Thymus (tissue), 11 donors: Measurements from ENCODE around the gene TSPAN33. TPM values are rescaled to one million over a fixed set of nuclear protein-coding genes. Genes with fewer than 3 reads are reported as not detected.
"Not testable (repeated sequence)": the region's sequence is repeated elsewhere in the genome, so short reads cannot be mapped to it uniquely, and the experiment has no call there.

Experiments used
- DNase-seq, 9 donors: peaks; one replicate each; pipeline ENCODE4 v3.0.0-alpha.2; 2013; ENCODE audit warnings: low spot score in 9 of 9, low read depth in 6 of 9, missing footprints in 1 of 9
- H3K27ac ChIP-seq, 2 donors: one replicate each; pipeline ENCODE4 v1.5.1; 2013; ENCODE audit warnings: control low read depth in 1 of 2, low read depth in 1 of 2, low read length in 1 of 2, mild to moderate bottlenecking in 1 of 2, moderate library complexity in 1 of 2
- H3K27me3 ChIP-seq, 2 donors: one replicate each; pipeline ENCODE4 v1.5.1; 2013; ENCODE audit warnings: low read length in 1 of 2; ENCODE audit not compliant: control insufficient read depth in 2 of 2, insufficient read depth in 1 of 2
- H3K36me3 ChIP-seq, 2 donors: one replicate each; pipeline ENCODE4 v1.5.1; 2013; ENCODE audit warnings: low read length in 1 of 2, mild to moderate bottlenecking in 1 of 2, moderate library complexity in 1 of 2; ENCODE audit not compliant: control insufficient read depth in 2 of 2, insufficient read depth in 2 of 2
- H3K4me1 ChIP-seq, 2 donors: one replicate each; pipeline ENCODE4 v1.5.1; 2013; ENCODE audit warnings: low read length in 2 of 2; ENCODE audit not compliant: control insufficient read depth in 2 of 2, insufficient read depth in 2 of 2
- H3K4me3 ChIP-seq, 2 donors: one replicate each; pipeline ENCODE4 v1.5.1; 2013; ENCODE audit warnings: low read length in 2 of 2, control low read depth in 1 of 2, mild to moderate bottlenecking in 1 of 2
- H3K9me3 ChIP-seq, 2 donors: one replicate each; pipeline ENCODE4 v1.5.1; 2013; ENCODE audit warnings: low read length in 1 of 2, mild to moderate bottlenecking in 1 of 2; ENCODE audit not compliant: control insufficient read depth in 2 of 2, insufficient read depth in 1 of 2
- WGBS: extraction: QIAGEN DNeasy Blood & Tissue Kit; methylation state at CpG from one replicate; pipeline ENCODE4 v1.1.7; 2013; 5-methylcytosine and 5-hydroxymethylcytosine counted together
- polyA plus RNA-seq: library from polyadenylated mRNA; stranded (reverse); fragments of 200-250 nt; gene quantifications from one replicate; pipeline ENCODE4 v1.2.3, GENCODE V29; 2013
- total RNA-seq: library from RNA; stranded (reverse); fragments of 120-200 nt; gene quantifications from one replicate; pipeline ENCODE4 v1.2.4, GENCODE V29; 2013
- donor health status: healthy.

Gene TSPAN33
- total and polyA plus RNA-seq, 2 donors = 23.4 to 29.2 TPM

DNA sequence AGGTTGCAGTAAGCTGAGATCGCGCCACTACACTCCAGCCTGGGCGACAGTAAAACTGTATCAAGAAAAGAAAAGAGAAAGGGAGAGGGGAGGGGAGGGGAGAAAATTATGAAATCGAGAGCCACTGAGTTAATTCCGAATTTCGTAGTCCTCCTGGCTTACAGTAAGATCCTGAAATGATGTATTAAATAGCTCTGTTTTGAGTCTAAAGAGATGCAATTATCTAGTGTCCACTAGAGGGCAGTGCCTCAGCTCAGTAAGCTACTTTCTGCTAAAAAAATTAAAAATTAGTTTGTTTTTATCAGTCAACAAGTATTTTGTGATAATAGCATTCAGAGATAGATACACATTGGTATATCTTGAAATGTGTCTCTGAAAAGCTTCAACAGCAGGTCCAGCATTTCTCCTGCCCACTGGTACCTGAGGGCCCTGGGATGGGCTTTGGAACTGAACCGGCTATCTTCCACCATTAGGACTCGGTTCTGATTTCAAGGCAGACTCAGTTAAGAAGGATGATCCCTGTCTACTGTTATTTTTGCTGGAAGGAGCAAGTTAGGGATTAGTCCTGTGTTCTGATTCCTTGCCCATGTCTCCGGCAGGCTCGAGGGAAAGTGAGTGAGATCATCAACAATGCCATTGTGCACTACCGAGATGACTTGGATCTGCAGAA is 19.5 kb downstream of the TSPAN33 start:
- peak in 3 of 9 donors; percentile 37 to 65 (median 58) for DNase-seq

DNA sequence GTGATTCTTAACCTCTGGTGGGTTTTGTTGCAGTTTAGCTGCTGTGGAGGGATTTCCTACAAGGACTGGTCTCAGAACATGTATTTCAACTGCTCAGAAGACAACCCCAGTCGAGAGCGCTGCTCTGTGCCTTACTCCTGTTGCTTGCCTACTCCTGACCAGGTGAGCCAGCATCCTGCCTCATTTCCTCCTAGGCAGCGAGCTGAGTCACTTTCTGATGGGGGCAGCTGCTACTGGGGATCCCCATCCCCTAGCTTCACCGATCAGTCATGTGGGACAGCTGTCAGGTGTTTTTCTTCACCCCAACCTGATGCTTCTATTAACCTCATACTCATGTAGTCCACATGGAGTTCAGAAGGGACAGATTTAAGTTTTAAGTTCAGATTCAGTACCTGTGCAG is 22.2 kb downstream of the TSPAN33 start:
- Histone ChIP-seq H3K36me3 (peaks cover 0 to 8% of the 10 kb centered on the region in 2 donors), H3K27ac (no peak overlapping the region), H3K9me3 (no peaks in the 10 kb centered on the region), H3K4me1 (peaks cover 7 to 16% of the 10 kb centered on the region in 2 donors), H3K27me3 (no peaks in the 10 kb centered on the region), H3K4me3 (no peak overlapping the region)
- DNase-seq = no peak
- 80% methylated on average over 4 of the region's 4 CpGs for WGBS

More for the DNA sequence above, 19.5 kb downstream of the TSPAN33 start:
- Histone ChIP-seq H3K4me3 (no peak overlapping the region), H3K4me1 (peaks cover 3 to 6% of the 10 kb centered on the region in 2 donors), H3K36me3 (peaks cover 0 to 10% of the 10 kb centered on the region in 2 donors), H3K9me3 (no peaks in the 10 kb centered on the region), H3K27ac (no peak overlapping the region), H3K27me3 (no peaks in the 10 kb centered on the region)
- WGBS = 80% methylated on average over 11 of the region's 11 CpGs

DNA sequence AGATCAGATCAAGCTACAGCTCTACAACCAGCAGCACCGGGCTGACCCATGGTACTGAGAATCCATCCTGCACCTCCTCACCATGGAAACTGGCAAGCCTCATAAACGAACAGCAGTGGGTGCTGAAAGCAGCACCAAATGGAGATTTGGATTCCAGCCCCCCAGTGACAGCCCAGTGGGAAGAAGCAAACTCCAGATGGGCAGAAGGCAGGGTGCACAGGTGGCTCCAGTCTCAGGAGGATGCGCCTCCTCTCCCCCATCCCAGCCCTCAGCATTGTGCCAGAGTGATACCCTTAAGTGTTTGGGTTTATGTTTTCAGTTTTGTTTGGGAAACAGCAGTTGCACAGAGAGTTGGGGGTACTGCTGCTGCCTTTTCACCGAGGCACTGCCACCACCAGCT is 23.3 kb downstream of the TSPAN33 start:
- no peak overlapping the region for H3K4me3 ChIP-seq
- no peaks in the 10 kb centered on the region for H3K9me3 ChIP-seq
- no peak overlapping the region for H3K27ac ChIP-seq
- H3K36me3 ChIP-seq = peaks cover 0 to 5% of the 10 kb centered on the region in 2 donors
- H3K4me1 ChIP-seq = peaks cover 7 to 16% of the 10 kb centered on the region in 2 donors
- WGBS = 94% methylated on average over 4 of the region's 4 CpGs
- no peak for DNase-seq
- H3K27me3 ChIP-seq = no peaks in the 10 kb centered on the region

DNA sequence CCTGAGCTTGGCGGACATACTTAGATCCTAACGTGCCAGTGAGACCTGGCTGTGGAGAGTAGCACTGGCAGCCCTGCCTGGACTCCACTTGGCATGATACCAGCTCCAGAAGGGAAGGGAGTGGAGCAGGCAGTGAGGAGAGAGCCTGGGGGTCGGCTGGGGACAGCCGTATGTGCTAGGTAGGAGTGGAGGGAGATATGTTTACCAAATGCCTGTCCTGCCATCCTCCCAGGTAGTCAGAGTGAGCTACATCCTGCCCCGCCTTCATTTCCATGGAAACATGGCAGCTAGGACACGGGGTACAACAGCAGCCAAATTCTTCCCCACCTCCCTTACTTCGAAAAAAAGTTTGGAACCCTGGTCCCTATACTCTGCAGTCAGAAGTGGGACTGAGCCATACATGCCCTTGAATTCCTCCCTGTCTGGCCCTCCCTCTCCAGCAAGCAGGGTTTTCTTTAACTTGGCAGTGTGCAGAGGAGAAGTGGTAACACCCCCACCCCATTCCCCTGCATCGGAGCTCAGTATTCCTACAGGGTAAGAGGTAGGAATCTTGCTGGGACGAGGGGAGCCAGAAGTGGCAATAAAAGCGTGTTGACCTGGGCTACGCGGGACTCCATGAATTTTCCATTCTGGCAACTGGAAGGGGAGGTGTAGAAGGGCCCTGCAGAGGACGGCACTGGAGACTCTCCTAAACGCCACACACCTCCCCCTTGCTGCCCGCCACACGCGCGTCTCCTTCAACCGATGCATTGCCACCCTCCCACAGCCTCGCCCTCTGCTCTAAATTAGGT is 23.9 kb downstream of the TSPAN33 start:
- H3K36me3 ChIP-seq = peaks cover 0 to 5% of the 10 kb centered on the region in 2 donors
- no peaks in the 10 kb centered on the region for H3K9me3 ChIP-seq
- peaks cover 7 to 16% of the 10 kb centered on the region in 2 donors for H3K4me1 ChIP-seq
- H3K4me3 ChIP-seq = no peak overlapping the region
- WGBS = 90% methylated on average over 20 of the region's 20 CpGs
- no peak for DNase-seq
- no peaks in the 10 kb centered on the region for H3K27me3 ChIP-seq
- H3K27ac ChIP-seq = no peak overlapping the region

DNA sequence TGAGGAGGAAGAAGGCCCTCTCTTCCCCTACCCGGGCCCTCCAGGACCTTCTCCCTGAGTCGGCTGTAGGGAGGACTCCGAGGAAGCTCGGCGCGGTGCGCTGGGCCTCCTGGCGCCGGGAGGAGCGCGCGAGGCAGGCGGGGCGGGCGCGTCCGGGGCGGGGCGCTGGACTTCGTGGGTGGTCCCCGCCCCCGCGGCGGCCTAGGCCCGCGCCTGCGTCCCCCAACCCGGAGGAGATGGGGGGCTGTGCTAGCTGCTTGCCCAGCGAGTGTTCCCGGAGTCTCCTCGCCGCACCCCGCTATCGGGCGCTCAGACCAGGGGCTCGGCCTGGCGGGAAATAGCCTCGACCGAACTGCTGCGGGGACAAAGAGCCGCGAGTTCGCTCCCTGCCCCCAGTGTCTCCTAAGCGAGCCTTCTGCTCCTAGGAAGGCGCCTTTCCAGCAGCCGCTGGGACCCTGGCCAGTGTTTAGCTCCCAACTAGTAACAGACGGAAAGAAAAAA is 24.7 kb downstream of the TSPAN33 start:
- under 1% methylated on average over 47 of the region's 47 CpGs for WGBS
- H3K27me3 ChIP-seq = no peaks in the 10 kb centered on the region

DNA sequence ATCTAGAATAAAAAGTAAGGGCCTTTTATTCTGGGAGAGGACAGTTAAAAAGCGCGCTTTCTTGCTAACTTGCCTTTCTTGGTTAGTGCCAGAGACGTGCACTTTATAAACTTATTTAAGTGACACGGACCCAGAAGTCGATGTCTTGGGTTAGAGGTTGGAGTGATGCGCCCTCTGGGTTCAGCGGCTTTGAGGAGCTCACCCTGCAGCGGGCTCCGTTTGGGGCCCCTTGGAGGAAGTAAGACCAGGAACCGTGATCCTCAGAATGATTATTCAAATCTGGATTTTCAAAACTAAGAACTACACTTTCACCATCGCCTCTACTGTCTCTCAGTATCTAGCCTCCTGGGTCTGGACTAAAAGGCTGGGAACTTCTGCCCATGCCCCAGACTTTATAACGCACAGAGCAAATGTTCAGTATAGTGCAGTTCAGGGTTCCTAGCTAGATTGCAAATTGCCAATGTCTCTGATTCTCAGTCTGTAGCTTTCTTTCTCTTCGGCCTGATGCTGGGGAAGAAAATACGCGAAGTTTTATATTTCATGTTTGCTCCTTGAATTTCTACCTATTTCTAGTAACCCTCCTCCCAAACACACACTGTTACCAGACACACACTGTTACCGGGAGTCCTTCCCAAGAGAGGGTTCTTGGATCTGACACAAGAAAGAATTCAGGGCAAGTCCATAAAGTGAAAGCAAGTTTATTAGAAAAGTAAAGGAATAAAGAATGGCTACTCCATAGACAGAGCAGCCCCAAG is 25.4 kb downstream of the TSPAN33 start:
- no peaks in the 10 kb centered on the region for H3K9me3 ChIP-seq
- H3K27me3 ChIP-seq = no peaks in the 10 kb centered on the region
- H3K36me3 ChIP-seq = no peaks in the 10 kb centered on the region
- H3K27ac ChIP-seq = peak overlapping the region in 1 of 2 donors; percentile 60
- 25% methylated on average over 16 of the region's 16 CpGs for WGBS
- H3K4me3 ChIP-seq = peak overlapping the region; percentile 59 to 63
- peak in 3 of 9 donors; percentile 39 to 70 (median 49) for DNase-seq
- H3K4me1 ChIP-seq = peaks cover 7 to 16% of the 10 kb centered on the region in 2 donors

More for the DNA sequence above, 24.7 kb downstream of the TSPAN33 start:
- peak overlapping the region; percentile 25 to 60 for H3K27ac ChIP-seq
- H3K36me3 ChIP-seq = peaks cover 0 to 5% of the 10 kb centered on the region in 2 donors
- no peaks in the 10 kb centered on the region for H3K9me3 ChIP-seq
- H3K4me1 ChIP-seq = peaks cover 7 to 16% of the 10 kb centered on the region in 2 donors
- peak in 4 of 9 donors; percentile 38 to 70 (median 56) for DNase-seq
- peak overlapping the region; percentile 59 to 63 for H3K4me3 ChIP-seq

DNA sequence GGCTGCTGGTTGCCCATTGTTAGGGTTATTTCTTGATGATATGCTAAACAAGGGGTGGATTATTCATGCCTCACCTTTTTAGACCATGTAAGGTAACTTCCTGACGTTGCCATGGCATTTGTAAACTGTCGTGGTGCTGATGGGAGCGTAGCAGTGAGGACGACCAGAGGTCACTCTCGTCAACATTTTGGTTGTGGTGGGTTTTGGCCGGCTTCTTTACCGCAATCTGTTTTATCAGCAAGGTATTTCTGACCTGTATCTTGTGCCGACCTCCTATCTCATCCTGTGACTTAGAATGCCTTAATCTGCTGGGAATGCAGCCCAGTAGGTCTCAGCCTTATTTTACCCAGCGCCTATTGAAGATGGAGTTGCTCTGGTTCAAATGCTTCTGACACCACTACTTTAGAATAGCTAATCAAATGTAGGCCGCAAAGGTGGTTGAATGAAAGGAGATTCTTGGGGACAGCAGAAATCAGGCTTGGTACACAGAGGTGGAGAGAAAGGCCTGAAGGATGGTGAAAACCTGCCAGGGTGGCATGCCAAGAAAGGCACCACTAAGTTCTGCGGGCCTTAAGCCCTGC is 26.0 kb downstream of the TSPAN33 start:
- Histone ChIP-seq H3K27ac (no peak overlapping the region), H3K27me3 (no peaks in the 10 kb centered on the region), H3K4me3 (no peak overlapping the region), H3K4me1 (peaks cover 7 to 16% of the 10 kb centered on the region in 2 donors), H3K36me3 (no peaks in the 10 kb centered on the region), H3K9me3 (no peaks in the 10 kb centered on the region)
- no peak for DNase-seq
- WGBS = 98% methylated on average over 11 of the region's 11 CpGs

DNA sequence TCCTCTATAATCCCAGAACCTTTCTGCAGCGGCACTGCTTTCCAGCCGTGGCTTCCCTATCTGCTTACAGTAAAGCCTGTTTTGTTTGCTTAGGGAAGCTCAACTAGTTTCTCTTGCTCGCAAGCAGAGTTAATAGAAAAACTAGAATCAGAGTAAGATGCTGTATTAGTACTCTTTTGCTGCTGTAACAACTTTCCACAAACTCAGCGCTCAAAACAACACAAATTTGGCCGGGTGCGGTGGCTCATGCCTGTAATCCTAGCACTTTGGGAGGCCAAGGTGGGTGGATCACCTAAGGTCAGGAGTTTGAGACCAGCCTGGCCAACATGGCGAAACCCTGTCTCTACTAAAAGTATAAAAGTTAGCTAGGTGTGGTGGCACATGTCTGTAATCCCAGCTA is 29.4 kb downstream of the TSPAN33 start:
- WGBS = 97% methylated on average over 7 of the region's 7 CpGs
- H3K4me1 ChIP-seq = peaks cover 5 to 12% of the 10 kb centered on the region in 2 donors
- not testable (repeated sequence) for DNase-seq, H3K27me3 ChIP-seq, H3K27ac ChIP-seq, H3K4me3 ChIP-seq, H3K36me3 ChIP-seq, H3K9me3 ChIP-seq
